Activated CD8-positive, alpha-beta memory T cell treated with anti-CD3 and anti-CD28 coated beads for 36 hours (primary cell): ENCODE data around the gene TGIF2. TPM values are rescaled to one million over a fixed set of nuclear protein-coding genes. Genes with fewer than 3 reads are reported as not detected.
"Not testable (repeated sequence)": the region's sequence is repeated elsewhere in the genome, so short reads cannot be mapped to it uniquely, and the experiment has no call there.

ENCODE experiments used
- CTCF ChIA-PET: fragments of 350-600 bp; sonication (Branson Sonifier 250); formaldehyde crosslinking; loops from one replicate; lab custom pipeline; 2021; ENCODE audit warnings: antibody characterized with exemption; lab: Charles Lee
- POLR2A ChIA-PET: fragments of 350-600 bp; sonication (Branson Sonifier 250); formaldehyde crosslinking; loops from one replicate; lab custom pipeline; 2021; ENCODE audit warnings: antibody characterized with exemption; lab: Charles Lee
- total RNA-seq, 2 experiments: library from RNA; stranded (reverse); gene quantifications; one replicate each; pipeline ENCODE4 v1.2.3, GENCODE V29; 2021

Gene TGIF2
- total RNA-seq, 2 experiments from 2014 or later: 52.5 to 53.1 TPM

DNA sequence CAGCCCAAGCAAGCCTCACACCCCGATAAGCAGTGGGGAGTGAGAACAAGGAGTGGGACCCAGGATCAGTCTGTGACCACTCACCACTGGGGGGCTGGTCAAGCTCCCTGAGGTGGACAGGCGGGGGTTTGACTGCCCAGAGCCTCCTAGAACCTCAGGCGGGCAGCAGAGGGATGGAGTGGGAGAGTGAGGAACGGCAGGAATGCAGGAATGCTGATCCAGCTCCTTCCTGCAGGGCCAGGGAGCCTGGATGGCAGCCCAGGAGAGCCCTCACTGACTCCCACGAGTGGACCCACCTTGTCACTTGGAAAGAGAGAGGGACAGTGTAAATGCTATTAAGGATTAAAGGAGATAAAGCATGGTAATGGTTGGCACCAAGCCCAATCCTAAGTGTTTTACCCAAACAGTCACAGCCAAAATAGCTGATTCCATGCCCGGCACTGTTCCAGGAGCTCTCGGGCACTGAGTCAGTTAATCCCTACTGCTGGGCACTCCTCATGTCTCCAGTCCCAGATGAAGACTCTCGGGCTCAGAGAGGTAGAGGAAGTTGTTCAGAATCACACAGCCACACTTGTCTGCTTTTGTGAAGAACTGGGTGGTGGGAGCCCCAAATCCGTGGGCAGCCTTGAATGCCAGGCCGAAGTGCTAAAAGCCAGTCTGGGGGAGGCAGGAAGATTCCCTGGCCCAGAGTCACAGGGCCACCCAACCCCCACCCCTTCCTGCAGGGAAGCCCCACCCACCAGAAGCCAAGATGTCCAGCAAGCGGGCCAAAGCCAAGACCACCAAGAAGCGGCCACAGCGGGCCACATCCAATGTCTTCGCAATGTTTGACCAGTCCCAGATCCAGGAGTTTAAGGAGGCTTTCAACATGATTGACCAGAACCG lies 29.0 kb upstream of the TGIF2 start:
- CTCF ChIA-PET: no interaction called here

DNA sequence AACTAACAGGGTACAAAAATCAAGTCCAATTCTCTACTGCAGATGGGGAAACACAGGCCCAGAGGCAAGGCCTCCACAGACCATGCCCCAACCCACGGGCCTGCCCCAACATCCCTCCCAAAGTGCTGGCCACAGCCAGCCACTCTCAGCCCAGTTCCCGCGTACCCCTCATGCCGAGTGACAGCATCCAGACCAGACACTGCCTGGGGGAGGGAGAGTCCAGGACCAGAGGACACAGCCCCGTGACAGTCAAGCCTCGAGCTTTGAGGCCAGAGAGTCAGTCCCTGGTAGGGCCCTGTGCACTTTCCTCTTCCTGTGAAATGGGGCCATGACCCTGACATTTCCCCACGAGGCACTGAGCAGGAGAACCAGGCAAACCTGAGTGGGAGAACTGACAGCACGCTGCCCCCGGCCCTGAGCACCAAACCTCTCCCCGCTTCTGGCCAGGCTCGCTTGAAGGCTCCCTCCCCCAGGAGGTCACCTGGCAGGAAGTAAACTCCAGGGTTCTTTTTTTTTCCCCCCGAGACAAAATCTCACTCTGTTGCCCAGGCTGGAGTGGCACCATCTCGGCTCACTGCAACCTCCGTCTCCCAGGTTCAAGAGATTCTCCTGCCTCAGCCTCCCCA lies 27.2 kb upstream of the TGIF2 start:
- POLR2A ChIA-PET: no interaction called here
- CTCF ChIA-PET: interaction anchor here (1.0 to 1.4 kb wide), 2 partner anchors 59 to 341 kb away, joined by 3 read pairs; partner anchors contain the start of gene RAB5IF

More for the DNA sequence above, 29.0 kb upstream of the TGIF2 start:
- POLR2A ChIA-PET: interaction anchor here (0.7 kb wide), 1 partner anchor 879 kb away, joined by 8 read pairs; no protein-coding TSS in a partner anchor

DNA sequence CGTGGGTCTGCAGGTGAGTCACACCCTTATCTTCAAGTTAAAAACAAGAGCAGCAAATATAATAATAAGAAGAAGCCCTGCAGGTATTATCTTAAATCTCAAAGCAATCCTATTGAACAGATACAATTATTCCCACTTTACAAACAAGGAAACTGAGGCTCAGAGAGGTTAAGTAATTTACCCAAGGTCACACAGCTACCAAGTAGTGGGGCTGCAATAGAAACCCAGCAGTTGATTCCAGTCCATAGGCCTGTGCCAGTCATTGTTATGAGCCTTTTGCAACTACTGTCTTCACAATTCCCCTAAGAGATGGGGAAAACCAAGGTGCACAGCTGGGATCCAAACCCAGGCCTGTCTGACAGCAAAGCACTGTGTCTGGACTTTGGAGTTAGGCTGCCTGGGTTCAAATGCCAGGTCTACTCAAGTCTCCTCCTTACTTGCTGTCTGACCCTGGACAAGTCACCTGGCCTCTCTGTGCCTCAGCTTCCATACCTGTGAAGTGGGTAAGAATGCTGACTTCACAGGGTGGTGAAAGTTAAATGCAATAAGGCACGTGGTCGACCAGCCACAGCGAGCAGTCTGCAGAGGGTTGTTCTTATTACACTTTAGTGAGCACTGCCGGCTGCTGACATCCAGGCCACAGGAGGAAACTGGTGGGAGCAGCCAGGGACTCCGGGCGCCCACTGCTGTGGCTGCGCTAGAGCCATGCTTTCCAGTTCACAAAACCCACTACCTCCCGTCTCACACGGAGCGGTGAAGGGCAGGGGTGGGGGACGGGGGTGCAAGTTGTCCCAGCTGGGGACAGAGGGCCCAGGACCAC lies 26.0 kb upstream of the TGIF2 start:
- CTCF ChIA-PET: interaction anchor here (1.1 to 1.4 kb wide), 3 partner anchors 58 to 274 kb away, joined by 3 to 5 read pairs (median 3); partner anchors contain the start of gene RAB5IF
- POLR2A ChIA-PET: no interaction called here

DNA sequence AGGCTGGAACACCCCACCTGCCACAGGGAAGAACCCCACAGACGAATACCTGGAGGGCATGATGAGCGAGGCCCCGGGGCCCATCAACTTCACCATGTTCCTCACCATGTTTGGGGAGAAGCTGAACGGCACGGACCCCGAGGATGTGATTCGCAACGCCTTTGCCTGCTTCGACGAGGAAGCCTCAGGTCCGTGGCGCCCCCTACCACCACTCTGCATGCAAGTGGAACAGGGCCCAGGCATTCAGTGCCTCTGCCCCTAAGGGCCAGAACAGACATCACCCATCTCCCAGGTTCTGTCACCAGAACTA lies 25.4 kb upstream of the TGIF2 start:
- POLR2A ChIA-PET: no interaction called here
- CTCF ChIA-PET: interaction anchor here (1.1 to 1.4 kb wide), 2 partner anchors 229 to 275 kb away, joined by 3 to 5 read pairs; no protein-coding TSS in a partner anchor

DNA sequence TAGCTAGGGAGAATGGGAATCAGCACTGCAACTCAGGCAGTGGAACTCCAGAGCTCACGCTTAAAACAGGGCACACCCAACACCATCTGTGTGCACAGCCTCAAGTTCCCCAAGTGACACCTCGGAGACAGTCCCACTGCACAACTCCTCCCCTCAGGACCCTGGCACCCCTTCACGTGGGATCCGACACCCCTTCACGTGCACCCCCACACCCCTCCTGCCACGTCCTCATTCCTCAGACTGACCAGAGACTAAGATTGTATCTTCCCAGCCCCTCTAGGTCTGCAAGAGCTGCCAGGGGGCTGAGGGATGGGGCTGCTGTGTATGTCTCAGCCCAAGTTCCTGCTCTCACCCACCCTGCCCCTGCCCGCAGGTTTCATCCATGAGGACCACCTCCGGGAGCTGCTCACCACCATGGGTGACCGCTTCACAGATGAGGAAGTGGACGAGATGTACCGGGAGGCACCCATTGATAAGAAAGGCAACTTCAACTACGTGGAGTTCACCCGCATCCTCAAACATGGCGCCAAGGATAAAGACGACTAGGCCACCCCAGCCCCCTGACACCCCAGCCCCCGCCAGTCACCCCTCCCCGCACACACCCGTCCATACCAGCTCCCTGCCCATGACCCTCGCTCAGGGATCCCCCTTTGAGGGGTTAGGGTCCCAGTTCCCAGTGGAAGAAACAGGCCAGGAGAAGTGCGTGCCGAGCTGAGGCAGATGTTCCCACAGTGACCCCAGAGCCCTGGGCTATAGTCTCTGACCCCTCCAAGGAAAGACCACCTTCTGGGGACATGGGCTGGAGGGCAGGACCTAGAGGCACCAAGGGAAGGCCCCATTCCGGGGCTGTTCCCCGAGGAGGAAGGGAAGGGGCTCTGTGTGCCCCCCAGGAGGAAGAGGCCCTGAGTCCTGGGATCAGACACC lies 24.4 kb upstream of the TGIF2 start:
- POLR2A ChIA-PET: no interaction called here
- CTCF ChIA-PET: no interaction called here

DNA sequence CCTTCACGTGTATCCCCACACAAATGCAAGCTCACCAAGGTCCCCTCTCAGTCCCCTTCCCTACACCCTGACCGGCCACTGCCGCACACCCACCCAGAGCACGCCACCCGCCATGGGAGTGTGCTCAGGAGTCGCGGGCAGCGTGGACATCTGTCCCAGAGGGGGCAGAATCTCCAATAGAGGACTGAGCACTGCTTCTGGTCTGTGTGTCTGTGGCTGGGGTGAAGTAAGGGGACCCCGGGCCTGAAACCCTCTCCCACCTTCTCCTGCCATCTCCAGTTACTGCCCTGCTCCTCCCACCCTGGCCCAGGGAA lies 23.8 kb upstream of the TGIF2 start:
- POLR2A ChIA-PET: no interaction called here
- CTCF ChIA-PET: no interaction called here

DNA sequence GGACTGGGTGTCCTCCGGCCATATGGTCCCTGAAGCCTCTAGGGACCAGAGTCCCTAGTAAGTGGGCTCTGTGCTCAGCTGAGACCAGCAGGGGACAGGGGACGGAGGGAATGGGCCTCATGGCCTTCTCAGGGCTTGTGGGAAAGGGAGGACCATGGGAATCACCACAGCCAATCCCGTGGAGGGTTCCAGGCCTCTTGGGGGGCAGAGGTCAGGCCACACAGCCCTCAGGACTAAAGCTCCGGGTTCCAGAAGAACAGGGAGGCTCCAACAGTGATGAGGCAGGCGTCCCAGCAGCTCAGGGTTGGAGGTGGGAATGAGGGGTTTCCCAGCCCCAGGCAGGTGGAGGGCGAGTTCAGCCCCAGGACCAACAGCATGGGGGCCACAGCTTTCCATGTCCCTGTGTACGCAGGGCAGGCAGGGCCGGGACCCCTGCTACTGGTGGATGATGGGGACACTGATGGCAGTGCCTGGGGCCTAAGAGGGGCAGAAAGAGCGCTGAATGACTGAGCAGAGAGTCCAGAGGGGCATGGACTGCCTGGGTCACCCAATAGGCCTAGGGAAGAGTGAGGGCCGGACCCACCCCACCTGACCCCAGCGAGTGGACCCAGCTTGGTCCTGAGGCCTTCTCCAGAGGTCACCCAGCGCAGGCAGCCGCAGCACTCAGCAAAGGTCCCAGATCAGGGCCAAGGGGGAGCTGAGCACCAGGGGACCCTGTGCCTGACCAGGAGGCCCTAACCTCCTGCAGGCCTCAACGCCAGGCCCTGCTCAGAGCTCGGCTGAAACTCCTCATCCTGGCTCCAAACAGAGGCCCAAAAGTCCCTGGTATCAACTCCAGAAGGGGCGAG lies 23.2 kb upstream of the TGIF2 start:
- ChIA-PET CTCF (no interaction called here), POLR2A (no interaction called here)

DNA sequence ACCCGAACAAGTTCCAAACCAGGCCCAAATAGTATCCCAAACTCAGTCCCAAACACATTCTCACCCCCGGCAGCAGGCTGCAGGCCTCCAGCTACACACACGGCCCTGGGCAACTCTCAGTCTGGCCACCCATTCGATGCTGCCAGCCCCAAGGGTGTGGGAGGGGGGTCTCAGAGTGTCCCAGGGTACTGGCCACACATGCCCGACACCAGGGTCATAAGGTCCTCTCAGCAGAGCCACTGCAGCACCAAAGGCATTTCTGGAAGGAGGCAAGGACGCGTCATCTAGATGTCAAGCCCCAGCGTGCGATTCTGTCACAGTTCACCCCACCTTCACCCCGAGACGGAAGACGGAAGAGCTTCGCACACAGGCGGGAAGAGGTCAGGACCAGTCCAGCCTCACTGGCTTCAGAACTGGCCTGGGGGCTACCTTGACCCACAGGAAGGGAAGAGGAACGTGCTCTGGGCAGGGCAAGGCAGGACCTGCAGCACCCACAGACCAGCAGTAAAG lies 22.6 kb upstream of the TGIF2 start:
- CTCF ChIA-PET: no interaction called here

DNA sequence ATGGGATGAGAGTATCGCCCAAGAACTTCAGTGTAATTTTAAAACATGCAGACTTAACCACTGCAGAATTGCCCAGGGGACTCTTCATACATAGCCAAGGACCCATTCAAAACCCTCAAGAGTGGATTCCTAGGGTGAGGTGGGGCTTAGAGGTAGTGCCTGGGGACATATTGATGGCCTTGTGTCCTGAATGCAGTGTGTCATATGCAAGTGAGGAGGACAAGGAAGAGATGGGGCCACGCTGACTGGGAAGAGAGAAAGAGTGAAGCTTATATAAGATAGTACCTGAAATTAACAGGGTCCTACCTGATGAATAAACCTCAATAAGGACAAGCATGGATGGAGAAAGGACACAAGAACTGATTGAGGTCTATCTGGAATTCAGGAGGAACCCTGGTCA lies 18.1 kb upstream of the TGIF2 start:
- POLR2A ChIA-PET: no interaction called here
- CTCF ChIA-PET: interaction anchor here (0.6 kb wide), 1 partner anchor 363 kb away, joined by 3 read pairs; no protein-coding TSS in a partner anchor

More for the DNA sequence above, 22.6 kb upstream of the TGIF2 start:
- POLR2A ChIA-PET: no interaction called here

DNA sequence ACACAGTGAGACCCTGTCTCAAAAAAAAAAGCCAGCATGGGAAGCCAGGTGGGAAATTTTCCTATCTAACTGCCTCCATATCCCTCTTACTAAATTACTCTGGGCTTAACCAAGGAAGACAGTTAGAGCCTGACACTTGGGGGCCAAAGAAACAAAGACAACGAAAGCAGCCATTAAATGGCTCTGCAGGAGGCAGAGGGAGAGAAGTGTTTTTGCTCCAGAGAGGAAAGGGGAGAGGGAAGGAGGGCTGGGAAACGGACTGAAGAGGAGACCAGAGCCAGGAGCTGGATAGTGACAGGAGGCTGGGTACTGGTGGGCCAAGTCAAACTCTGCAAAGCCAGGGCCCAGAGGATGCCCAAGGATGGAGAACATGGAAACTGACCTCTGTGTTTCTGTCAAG lies 10.7 kb upstream of the TGIF2 start:
- CTCF ChIA-PET: interaction anchor here (1.1 kb wide), 1 partner anchor 41 kb away, joined by 3 read pairs; no protein-coding TSS in a partner anchor
- POLR2A ChIA-PET: no interaction called here

DNA sequence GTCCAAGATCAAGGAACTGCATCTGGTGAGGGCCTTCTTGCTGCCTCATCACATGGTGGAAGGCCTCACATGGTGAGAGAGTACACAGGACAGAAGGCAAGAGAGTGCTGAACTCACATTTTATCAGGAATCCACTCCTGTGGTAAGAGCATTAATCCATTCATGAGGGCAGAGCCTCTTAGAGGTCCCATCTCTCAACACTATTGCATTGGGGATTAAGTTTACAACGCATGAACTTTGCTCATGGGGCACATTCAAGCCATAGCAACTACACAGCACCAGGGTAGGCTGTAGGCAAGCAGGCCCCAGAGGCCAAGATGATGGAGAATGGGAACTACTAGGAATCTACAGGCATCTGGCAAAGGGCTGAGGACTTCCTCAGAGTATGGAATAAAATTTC lies 10.0 kb upstream of the TGIF2 start:
- ChIA-PET CTCF (no interaction called here), POLR2A (no interaction called here)

DNA sequence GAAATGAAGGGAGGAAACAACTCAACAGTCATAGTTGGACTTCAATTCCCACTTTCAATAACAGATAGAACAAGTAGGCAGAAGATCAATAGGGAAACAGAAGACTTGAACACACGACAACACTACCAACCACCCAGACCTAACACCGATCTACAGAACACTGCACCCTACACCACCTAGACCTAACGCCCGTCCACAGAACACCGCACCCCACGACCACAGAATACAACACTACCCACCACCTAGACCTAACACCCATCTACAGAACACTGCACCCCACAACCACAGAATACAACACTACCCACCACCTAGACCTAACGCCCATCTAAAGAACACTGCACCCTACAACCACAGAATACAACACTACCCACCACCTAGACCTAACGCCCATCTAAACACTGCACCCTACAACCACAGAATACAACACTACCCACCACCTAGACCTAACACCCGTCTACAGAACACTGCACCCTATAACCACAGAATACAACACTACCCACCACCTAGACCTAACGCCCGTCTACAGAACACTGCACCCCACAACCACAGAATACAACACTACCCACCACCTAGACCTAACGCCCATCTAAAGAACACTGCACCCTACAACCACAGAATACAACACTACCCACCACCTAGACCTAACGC lies 9.2 kb upstream of the TGIF2 start:
- CTCF ChIA-PET, POLR2A ChIA-PET: not testable (repeated sequence)

DNA sequence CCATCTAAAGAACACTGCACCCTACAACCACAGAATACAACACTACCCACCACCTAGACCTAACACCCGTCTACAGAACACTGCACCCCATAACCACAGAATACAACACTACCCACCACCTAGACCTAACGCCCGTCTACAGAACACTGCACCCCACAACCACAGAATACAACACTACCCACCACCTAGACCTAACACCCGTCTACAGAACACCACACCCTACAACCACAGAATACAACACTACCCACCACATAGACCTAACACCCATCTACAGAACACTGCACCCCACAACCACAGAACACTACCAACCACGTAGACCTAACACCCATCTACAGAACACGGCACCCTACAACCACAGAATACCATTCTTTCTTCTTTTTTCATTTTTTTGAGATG lies 8.7 kb upstream of the TGIF2 start:
- CTCF ChIA-PET, POLR2A ChIA-PET: not testable (repeated sequence)

DNA sequence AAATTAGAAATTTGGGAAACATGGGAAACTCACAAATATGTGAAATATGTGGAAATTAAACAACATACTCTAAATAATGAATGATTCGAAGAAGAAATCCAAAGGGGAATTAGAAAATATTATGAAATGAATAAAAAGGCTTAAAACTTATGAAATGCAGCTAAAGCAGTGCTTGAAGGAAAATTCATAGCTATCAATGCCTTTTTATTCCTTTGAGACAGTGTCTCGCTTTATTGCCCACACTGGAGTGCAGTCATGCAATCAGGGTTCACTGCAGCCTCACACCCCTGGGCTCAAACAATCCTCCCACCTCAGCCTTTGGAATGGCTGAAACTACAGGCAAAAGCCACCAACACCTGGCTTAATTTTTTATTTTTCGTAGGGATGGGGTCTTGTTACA lies 7.9 kb upstream of the TGIF2 start:
- ChIA-PET POLR2A (interaction anchor here (0.6 kb wide), 1 partner anchor 39 kb away, joined by 3 read pairs; no protein-coding TSS in a partner anchor), CTCF (interaction anchor here (1.4 kb wide), 1 partner anchor 60 kb away, joined by 3 read pairs; no protein-coding TSS in a partner anchor)

DNA sequence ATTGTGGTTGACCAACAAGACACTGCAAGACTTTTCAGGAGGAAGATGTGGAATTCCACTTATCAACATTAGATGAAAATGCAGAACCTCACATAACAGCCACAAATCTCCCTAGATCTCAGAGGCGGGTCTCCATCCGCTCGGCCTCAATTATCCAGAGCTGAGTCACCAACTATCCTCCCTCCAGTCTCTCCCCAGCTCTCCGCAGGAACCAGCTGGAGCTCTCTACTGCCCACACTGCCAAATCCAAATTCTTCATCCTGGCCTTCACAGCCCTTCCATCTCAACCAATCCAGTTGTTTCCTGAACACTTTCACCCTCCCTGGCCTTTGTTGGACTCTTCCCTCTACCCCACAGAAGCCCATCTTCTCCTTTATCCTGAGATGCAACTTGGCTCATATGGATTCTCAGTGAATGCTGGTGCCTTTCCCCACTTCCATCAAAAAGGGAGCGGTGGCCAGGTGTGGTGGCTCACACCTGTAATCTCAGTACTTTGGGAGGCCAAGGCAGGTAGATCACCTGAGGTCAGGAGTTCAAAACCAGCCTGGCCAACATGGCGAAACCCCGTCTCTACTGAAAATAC lies 3.5 kb upstream of the TGIF2 start:
- POLR2A ChIA-PET: interaction anchor here (1.8 kb wide), 1 partner anchor 37 kb away, joined by 5 read pairs; no protein-coding TSS in a partner anchor
- CTCF ChIA-PET: no interaction called here
